Fibroblast of skin of abdomen (primary cell): Measurements from ENCODE around the gene GNG2.

Experiments used
- DNase-seq: peaks from one replicate; pipeline ENCODE4 v3.0.0-alpha.2; 2013

Gene GNG2

GRCh38 chr14:51895375-51895774, 35.0 kb downstream of the GNG2 start:
- no peak for DNase-seq

- DNase-seq: no peak
Measured at GRCh38 chr14:51897791-51898355, 37.5 kb downstream of the GNG2 start.

- no peak for DNase-seq
Measured at GRCh38 chr14:51901475-51902024, 41.1 kb downstream of the GNG2 start.

- DNase-seq: peak; percentile 86
Measured at GRCh38 chr14:51905656-51906121, 45.3 kb downstream of the GNG2 start.

- no peak for DNase-seq
Measured at GRCh38 chr14:51908086-51908485, 47.7 kb downstream of the GNG2 start.

GRCh38 chr14:51912112-51912786, 51.8 kb downstream of the GNG2 start:
- DNase-seq: no peak

- no peak for DNase-seq
Measured at GRCh38 chr14:51914310-51914709, 53.9 kb downstream of the GNG2 start.

- no peak for DNase-seq
Measured at GRCh38 chr14:51917193-51917592, 56.8 kb downstream of the GNG2 start.

- no peak for DNase-seq
Measured at GRCh38 chr14:51921026-51921425, 60.6 kb downstream of the GNG2 start.

GRCh38 chr14:51922624-51923023, 62.2 kb downstream of the GNG2 start:
- DNase-seq: no peak

GRCh38 chr14:51924600-51924999, 64.2 kb downstream of the GNG2 start:
- no peak for DNase-seq

- DNase-seq: no peak
Measured at GRCh38 chr14:51925980-51926379, 65.6 kb downstream of the GNG2 start.

- DNase-seq: no peak
Measured at GRCh38 chr14:51926449-51926848, 66.0 kb downstream of the GNG2 start.

GRCh38 chr14:51928568-51928967, 68.2 kb downstream of the GNG2 start:
- DNase-seq: no peak

GRCh38 chr14:51929166-51929565, 68.8 kb downstream of the GNG2 start:
- DNase-seq: peak; percentile 80

GRCh38 chr14:51929910-51930682, 69.7 kb downstream of the GNG2 start:
- no peak for DNase-seq

- DNase-seq: no peak
Measured at GRCh38 chr14:51931308-51931707, 70.9 kb downstream of the GNG2 start.

GRCh38 chr14:51933191-51933590, 72.8 kb downstream of the GNG2 start:
- no peak for DNase-seq

GRCh38 chr14:51938137-51938536, 77.7 kb downstream of the GNG2 start:
- no peak for DNase-seq

GRCh38 chr14:51938821-51939220, 78.4 kb downstream of the GNG2 start:
- DNase-seq: no peak

GRCh38 chr14:51939226-51939625, 78.8 kb downstream of the GNG2 start:
- DNase-seq: no peak

GRCh38 chr14:51939755-51940301, 79.4 kb downstream of the GNG2 start:
- no peak for DNase-seq

- DNase-seq: no peak
Measured at GRCh38 chr14:51942971-51943370, 82.6 kb downstream of the GNG2 start.
